ENCODE results near the gene C12orf54. TPM values are rescaled to one million over a fixed set of nuclear protein-coding genes. Genes with fewer than 3 reads are reported as not detected.
"Not testable (repeated sequence)": the region's sequence is repeated elsewhere in the genome, so short reads cannot be mapped to it uniquely, and the experiment has no call there.

C12orf54 gene
- total RNA-seq, result not detected
- long read RNA-seq, result 0 reads

- ATAC-seq, result no peak
- intact Hi-C loops (cut with DNase I), result no loop called here
- H3K9me3 ChIP-seq, result no peaks in the 10 kb centered on the region
- WGBS (ENCODE audit: insufficient coverage, low coverage, low lambda C conversion rate, missing lambda C conversion rate), result 60% methylated on average over 2 of the region's 2 CpGs
- no peak for DNase-seq
- no peaks in the 10 kb centered on the region for H3K27me3 ChIP-seq
- TF ChIP-seq CTCF (IDR thresholded peaks at IDR 0.05), result no peak
- TF ChIP-seq POLR2A (IDR thresholded peaks at IDR 0.05), result no peak
- no peak within 1 kb of the TSS for H3K4me3 ChIP-seq
- H3K4me1 ChIP-seq, result no peaks in the 10 kb centered on the region
- H3K36me3 ChIP-seq, result no peaks in the 10 kb centered on the region
- H3K27ac ChIP-seq, result no peak within 1 kb of the TSS
These were observed at the start of gene C12orf54 for GRCh38 chr12:48482198-48482597. Gene C12orf54 (plus strand): TSS chr12:48482498. CDS start chr12:48483297, 799 bp downstream.

GRCh38 chr12:48434016-48434415 is 48.3 kb upstream of the C12orf54 start:
- DNase-seq; H3K4me3 ChIP-seq; intact Hi-C loops (cut with DNase I); H3K27ac ChIP-seq; H3K4me1 ChIP-seq; H3K27me3 ChIP-seq; ATAC-seq; H3K36me3 ChIP-seq; H3K9me3 ChIP-seq: not testable (repeated sequence)
- 85% methylated on average over 4 of the region's 10 CpGs for WGBS (ENCODE audit: insufficient coverage, low coverage, low lambda C conversion rate, missing lambda C conversion rate)

- intact Hi-C loops (cut with DNase I), result no loop called here
- no peaks in the 10 kb centered on the region for H3K4me1 ChIP-seq
- DNase-seq (no peak), ATAC-seq (no peak)
- no peaks in the 10 kb centered on the region for H3K36me3 ChIP-seq
- no peak for TF ChIP-seq CTCF (IDR thresholded peaks at IDR 0.05)
- no peak for TF ChIP-seq POLR2A (IDR thresholded peaks at IDR 0.05)
- no peak overlapping the region for H3K27ac ChIP-seq
- H3K27me3 ChIP-seq, result no peaks in the 10 kb centered on the region
- WGBS (ENCODE audit: insufficient coverage, low coverage, low lambda C conversion rate, missing lambda C conversion rate), result 63% methylated on average over 7 of the region's 7 CpGs
- no peaks in the 10 kb centered on the region for H3K9me3 ChIP-seq
- no peak overlapping the region for H3K4me3 ChIP-seq
These were observed 41.2 kb upstream of the C12orf54 start for GRCh38 chr12:48441069-48441468.

- H3K27me3 ChIP-seq, result no peaks in the 10 kb centered on the region
- WGBS (ENCODE audit: insufficient coverage, low coverage, low lambda C conversion rate, missing lambda C conversion rate), result 95% methylated on average over 2 of the region's 3 CpGs
- no peaks in the 10 kb centered on the region for H3K36me3 ChIP-seq
- no peak overlapping the region for H3K4me3 ChIP-seq
- TF ChIP-seq POLR2A (IDR thresholded peaks at IDR 0.05) (no peak), CTCF (IDR thresholded peaks at IDR 0.05) (no peak)
- H3K27ac ChIP-seq, result no peak overlapping the region
- ATAC-seq (no peak), DNase-seq (no peak)
- no peaks in the 10 kb centered on the region for H3K9me3 ChIP-seq
- H3K4me1 ChIP-seq, result no peaks in the 10 kb centered on the region
- intact Hi-C loops (cut with DNase I), result no loop called here
These were observed 40.0 kb upstream of the C12orf54 start for GRCh38 chr12:48442179-48442847.

- Histone ChIP-seq H3K4me3 (no peak overlapping the region), H3K9me3 (no peaks in the 10 kb centered on the region), H3K27me3 (no peaks in the 10 kb centered on the region), H3K36me3 (no peaks in the 10 kb centered on the region), H3K4me1 (no peaks in the 10 kb centered on the region), H3K27ac (no peak overlapping the region)
- DNase-seq, result no peak
- ATAC-seq, result no peak
- TF ChIP-seq CTCF (IDR thresholded peaks at IDR 0.05) (no peak), POLR2A (IDR thresholded peaks at IDR 0.05) (no peak)
- 60% methylated on average over 3 of the region's 3 CpGs for WGBS (ENCODE audit: insufficient coverage, low coverage, low lambda C conversion rate, missing lambda C conversion rate)
- intact Hi-C loops (cut with DNase I), result no loop called here
These were observed 36.8 kb upstream of the C12orf54 start for GRCh38 chr12:48445538-48445937.

Data from right lobe of liver (tissue), 6 donors.